ENCODE measurements around the gene CAGE1.
"Not testable (repeated sequence)": the region's sequence is repeated elsewhere in the genome, so short reads cannot be mapped to it uniquely, and the experiment has no call there.

CAGE1 gene

DNA sequence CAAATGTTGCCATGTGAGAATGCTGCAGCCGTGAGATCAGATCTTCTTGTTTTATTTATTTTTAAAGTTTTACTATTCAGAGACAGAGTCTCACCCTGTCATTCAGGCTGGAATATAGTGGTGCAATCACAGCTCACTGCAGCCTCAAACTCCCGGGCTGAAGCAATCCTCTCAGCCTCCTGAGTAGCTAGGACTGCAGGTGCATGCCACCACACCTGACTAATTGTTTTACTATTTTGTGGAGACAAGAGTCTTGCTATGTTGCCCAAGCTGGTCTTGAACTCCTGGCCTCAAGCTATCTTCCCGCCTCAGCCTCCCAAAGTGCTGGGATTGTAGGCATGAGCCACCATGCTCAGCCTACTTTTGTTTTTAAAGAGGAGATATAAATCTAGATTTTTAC lies 54.0 kb downstream of the CAGE1 start:
- no peak for DNase-seq

- no peak for DNase-seq
Observed at GRCh38 chr6:7334685-7335084, 54.9 kb downstream of the CAGE1 start.

- DNase-seq = no peak
Observed at GRCh38 chr6:7332090-7332745, 57.3 kb downstream of the CAGE1 start.

- DNase-seq = no peak
Observed at GRCh38 chr6:7331452-7331851, 58.1 kb downstream of the CAGE1 start.

- DNase-seq = no peak
Observed at GRCh38 chr6:7328243-7328642, 61.3 kb downstream of the CAGE1 start.

GRCh38 chr6:7325750-7326149 lies 63.8 kb downstream of the CAGE1 start:
- DNase-seq = no peak

GRCh38 chr6:7324520-7324919 lies 65.0 kb downstream of the CAGE1 start:
- DNase-seq = no peak

DNA sequence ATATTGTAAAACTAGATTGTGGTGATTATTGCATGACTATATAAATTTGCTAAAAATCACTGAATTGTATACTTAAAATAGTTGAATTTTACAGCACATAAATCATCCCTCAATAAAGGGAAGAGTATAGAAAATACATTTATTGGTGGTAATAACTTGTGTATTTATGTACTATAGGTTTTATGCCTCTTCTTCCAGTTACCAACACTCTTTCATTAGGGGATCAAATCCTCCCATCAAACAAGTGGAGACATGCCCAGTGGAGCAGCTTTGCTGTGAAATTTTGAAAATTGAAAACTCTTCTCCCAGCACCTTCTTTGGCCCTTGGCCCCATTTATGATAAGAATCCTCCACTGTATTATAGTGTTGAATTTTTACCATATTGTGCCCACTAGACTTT lies 66.5 kb downstream of the CAGE1 start:
- DNase-seq = no peak

DNA sequence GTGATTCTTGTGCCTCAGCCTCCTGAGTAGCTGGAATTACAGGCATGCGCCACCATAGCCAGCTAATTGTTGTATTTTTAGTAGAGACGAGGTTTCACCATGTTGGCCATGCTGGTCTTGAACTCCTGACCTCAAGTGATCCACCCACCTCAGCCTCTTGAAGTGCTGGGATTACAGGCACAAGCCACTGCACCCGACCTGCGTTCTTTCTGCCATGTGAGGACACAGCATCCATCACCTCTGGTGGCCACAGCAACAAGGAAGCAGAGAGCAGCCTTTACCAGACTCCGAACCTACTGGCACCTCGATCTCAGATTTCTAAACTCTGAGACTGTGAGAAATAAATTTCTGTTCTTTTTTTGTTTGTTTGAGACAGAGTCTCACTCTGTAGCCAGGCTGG lies 67.7 kb downstream of the CAGE1 start:
- DNase-seq = not testable (repeated sequence)

DNA sequence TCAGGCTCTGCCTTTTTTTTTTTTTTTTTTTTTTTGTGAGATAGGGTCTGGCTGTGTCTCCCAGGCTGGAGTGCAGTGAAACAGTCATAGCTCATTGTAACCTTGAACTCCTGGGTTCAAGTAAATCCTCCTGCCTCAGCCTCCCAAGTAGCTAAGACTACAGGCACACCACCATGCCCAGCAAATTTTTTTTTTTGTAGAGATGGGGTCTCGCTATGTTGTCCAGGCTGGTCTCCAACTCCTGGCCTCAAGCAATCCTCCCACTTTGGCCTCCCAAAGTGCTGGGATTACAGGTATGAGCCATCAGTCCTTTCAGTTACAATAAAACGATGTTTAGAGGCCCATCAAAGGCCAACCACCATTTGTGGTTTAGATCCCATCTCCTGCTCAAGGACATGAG lies 70.1 kb downstream of the CAGE1 start:
- not testable (repeated sequence) for DNase-seq

DNA sequence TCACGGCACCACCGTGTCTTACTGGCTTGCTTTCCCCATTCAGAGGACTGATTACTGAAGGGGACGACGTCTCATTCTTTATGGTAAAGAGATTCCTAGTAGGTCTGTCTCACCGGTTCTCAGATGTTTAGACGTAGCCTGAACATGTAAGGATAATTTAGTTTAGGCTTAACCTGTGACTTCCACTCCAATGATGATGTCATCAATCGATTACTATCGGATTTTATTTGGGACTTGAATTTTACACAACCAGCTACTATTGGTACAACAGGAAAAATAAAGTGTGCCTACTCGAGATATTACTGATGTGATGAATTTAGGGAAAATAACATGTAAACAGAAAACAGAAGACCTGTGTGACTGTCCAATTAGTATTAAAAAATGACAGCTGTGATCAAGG lies 72.0 kb downstream of the CAGE1 start:
- no peak for DNase-seq

DNA sequence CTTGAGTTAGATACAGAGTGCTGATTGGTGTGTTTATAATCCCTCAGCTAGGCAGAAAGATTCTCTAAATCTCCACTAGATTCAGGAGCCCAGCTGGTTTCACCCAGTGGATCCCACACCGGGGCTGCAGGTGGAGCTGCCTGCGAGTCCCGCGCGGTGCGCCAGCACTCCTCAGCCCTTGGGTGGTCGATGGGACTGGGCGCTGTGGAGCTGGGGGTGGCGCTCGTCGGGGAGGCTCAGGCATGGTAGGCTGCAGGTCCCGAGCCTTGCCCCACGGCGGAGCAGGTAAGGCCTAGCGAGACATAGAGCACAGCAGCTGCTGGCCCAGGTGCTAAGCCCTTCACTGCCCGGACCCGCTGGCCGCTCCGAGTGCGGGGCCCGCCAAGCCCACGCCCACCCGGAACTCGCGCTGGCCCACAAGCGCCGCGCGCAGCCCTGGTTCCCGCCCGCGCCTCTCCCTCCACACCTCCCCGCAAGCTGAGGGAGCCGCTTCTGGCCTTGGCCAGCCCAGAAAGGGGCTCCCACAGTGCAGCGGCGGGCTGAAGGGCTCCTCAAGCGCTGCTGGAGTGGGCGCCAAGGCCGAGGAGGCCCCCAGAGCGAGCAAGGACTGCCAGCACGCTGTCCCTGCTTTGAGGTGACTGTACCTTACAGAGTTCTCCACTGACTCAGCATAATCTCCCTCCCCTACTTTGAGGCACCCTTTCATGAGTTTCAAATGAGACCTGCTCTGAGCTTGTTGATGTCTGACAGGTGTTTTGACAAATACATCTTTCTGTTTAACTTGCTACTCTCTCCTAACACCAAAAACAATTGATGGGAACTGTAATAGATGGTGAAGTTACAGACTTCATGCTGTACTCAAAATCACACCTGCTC lies 72.6 kb downstream of the CAGE1 start:
- DNase-seq = no peak

DNA sequence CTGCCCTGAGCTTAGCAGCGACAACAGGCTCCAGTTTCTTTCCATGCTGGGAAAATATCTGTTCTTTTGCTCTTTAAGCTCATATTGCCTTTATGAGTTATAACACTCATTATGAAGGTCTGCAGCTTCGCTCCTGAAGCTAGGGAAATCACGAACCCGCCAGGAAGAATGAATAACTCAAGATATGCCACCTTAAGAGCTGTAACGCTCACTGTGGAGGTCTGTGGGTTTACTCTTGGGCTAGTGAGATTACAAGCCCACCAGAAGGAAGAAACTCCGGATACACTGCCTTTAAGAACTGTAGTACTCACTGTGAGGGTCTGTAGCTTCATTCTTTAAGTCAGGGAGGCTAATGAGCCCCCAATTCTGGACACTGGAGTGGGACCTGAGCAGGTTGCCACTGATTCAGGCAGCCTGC lies 73.6 kb downstream of the CAGE1 start:
- no peak for DNase-seq

DNA sequence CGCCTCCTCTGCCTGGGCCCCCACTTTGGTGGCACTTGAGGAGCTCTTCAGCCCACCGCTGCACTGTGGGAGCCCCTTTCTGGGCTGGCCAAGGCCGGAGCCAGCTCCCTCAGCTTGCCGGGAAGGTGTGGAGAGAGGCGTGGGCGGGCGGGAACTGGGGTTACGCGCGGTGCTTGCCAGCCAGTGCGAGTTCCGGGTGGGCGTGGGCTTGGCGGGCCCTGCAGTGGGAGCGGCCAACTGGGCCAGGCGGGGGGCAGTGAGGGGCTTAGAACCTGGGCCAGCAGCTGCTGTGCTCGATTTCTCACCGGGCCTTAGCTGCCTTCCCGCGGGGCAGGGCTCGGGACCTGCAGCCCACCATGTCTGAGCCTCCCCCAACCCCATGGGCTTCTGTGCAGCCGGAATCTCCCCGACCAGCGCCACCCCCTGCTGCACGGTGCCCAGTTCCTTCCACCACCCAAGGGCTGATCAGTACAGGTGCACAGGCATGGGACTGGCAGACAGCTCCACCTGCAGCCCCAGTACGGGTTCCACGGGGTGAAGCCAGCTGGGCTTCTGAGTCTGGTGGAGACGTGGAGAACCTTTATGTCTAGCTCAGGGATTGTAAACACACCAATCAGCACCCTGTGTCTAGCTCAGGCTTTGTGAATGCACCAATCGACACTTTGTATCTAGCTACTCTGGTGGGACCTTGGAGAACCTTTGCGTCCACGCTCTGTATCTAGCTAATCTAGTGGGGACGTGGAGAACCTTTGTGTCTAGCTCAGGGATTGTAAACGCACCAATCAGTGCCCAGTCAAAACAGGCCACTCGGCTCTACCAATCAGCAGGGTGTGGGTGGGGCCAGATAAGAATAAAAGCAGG lies 74.2 kb downstream of the CAGE1 start:
- not testable (repeated sequence) for DNase-seq

DNA sequence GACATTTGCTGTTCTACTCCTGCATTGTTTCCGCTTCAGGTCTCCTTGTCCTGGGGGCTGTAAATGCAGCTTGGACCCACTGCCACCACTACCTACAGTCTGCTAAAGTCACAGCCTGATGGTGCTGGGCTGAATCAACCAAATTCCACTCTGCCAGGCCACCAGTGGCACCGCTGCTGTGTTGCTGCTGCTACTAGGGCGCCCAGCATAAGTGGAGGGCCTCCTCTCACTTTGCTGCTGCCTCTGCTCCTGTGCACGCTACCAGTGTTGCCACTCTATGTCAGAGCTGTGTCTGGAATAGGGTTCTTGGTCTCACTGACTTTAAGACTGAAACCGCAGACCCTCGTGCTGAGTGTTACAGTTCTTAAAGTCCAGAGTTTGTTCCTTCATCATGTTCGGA lies 75.1 kb downstream of the CAGE1 start:
- no peak for DNase-seq

DNA sequence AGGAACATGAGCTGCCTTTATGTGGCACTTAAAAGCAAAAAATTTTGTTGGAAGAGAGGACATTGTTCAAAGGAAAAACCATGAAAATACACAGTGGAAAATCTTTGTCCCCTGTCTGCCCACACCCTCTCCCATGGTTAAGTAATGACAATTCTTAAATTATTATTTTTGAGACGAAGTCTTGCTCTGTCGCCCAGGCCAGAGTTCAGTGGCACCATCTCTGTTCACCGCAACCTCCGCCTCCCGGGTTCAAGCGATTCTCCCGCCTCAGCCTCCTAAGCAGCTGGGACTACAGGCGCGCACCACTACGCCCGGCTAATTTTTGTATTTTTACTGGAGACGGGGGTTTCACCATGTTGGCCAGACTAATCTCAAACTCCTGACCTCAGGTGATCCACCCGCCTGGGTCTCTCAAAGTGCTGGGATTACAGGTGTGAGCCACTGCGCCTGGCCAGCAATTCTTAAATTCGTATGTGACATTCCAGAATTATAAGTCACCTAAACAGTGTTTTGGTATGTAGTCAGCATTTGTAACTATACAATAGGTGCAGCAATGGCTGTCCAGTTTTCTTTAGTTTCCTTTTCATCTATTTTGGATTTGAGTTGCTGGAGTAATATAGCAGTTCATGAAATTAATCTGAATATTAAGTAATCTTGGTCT lies 75.9 kb downstream of the CAGE1 start:
- DNase-seq = no peak

GRCh38 chr6:7312616-7313504 lies 76.7 kb downstream of the CAGE1 start, which contains the start of gene SSR1:
Gene SSR1 (minus strand): TSS chr6:7313199. CDS start chr6:7313120, 79 bp downstream.
- peak; percentile 77 to 95 for DNase-seq

DNA sequence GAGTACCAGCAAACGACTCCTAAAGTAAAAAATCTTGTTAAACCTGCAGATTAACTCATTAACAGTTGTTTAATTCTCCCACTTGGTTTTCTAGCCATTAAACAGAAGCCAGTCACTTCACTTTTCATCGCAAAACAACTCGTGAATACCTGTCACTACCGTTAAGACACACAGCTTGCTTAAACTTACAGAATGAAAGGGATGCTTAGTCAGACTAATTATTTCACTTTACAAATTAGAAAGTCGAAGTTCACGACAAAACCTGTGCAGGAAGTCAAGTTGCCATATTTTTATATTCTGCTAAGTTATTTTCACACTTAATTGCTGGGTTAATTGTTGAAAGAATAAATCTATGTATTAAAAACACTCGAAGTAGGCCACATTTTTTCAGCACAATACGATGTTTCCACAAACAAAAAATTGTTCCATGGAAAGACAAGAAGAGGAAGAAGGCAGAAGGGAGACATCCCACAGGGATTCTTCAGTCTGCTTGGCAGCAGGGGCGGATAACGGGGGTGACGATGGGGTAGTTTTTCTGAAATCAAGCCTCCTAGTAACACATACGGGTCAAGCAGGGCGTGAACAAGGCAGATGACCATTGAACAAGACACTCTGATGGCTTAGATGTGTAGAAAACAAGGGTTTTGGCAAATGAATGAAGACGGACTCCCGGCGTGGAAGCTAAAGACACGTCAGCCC lies 77.5 kb downstream of the CAGE1 start:
- DNase-seq = no peak

- DNase-seq = no peak
Observed at GRCh38 chr6:7311176-7311575, 78.4 kb downstream of the CAGE1 start.

- DNase-seq = no peak
Observed at GRCh38 chr6:7309050-7309449, 80.5 kb downstream of the CAGE1 start.

DNA sequence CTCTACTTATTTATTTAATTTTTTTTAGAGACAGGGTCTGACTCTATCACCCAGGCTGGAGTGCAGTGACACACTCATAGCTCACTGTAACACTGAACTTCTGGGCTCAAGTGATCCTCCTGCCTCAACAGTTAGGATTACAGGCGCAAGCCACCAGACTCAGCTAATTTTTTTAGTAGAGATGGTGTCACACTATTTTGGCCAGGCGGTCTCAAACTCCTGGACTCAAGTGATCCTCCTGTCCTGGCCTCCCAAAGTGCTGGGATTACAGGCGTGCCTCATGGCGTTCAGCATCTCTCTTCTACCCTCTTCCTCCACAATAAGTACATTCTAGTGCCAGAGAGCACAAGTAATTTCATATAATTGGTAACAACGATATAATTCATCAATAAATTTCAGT lies 82.0 kb downstream of the CAGE1 start:
- no peak for DNase-seq

Measured in NCI-H187 (cell line).